ENCODE measurements around the gene MID1. TPM values are rescaled to one million over a fixed set of nuclear protein-coding genes. Genes with fewer than 3 reads are reported as not detected.
A peak's percentile ranks its signal among the peaks of the same experiment; 100 is the strongest.
"Not testable (repeated sequence)": the region's sequence is repeated elsewhere in the genome, so short reads cannot be mapped to it uniquely, and the experiment has no call there.

MID1 gene
- polyA plus RNA-seq, 2 of the 4 experiments (the other 2 are of a cell fraction), result 59.5 to 106 TPM

GRCh38 chrX:10597871-10598270 is 22.5 kb downstream of the MID1 start:
- FAIRE-seq (peak; percentile 94), DNase-seq (ENCODE audit: low read depth in 1 of 2, low spot score in 1 of 2) (peak in 1 of 2 experiments; percentile 67), ATAC-seq (peak; percentile 76 to 88; a peak in 5 of 6 replicates)
- H3K27ac ChIP-seq, result peak overlapping the region; percentile 67 to 82
- WGBS (ENCODE audit: missing lambda C conversion rate), result 93% methylated on average over 1 of the region's 1 CpG
- POLR2A ChIA-PET, result no interaction called here
- H3K4me2 ChIP-seq, result peak overlapping the region; percentile 19; the same call in 1 of the 3 replicates
- H3K4me3 ChIP-seq, result no peak overlapping the region
- no peaks in the 10 kb centered on the region for H3K9me3 ChIP-seq
- no peak for TF ChIP-seq MYC (IDR thresholded peaks at IDR 0.05; ENCODE audit: borderline replicate concordance, low read length)
- TF ChIP-seq EP300 (IDR thresholded peaks at IDR 0.05), result no peak
- TF ChIP-seq, protein P1, sequence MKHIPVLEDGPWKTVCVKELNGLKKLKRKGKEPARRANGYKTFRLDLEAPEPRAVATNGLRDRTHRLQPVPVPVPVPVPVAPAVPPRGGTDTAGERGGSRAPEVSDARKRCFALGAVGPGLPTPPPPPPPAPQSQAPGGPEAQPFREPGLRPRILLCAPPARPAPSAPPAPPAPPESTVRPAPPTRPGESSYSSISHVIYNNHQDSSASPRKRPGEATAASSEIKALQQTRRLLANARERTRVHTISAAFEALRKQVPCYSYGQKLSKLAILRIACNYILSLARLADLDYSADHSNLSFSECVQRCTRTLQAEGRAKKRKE (CRISPR knock-in tag; IDR thresholded peaks at IDR 0.05; ENCODE audit: low read depth), result no peak
- peak; percentile 58 for TF ChIP-seq SMC3 (IDR thresholded peaks at IDR 0.05)
- no peak for TF ChIP-seq GATA3 (IDR thresholded peaks at IDR 0.05; ENCODE audit: borderline replicate concordance)
- peak; percentile 57 to 63 for TF ChIP-seq RAD21 (conservative IDR thresholded peaks at IDR 0.05 in 1 of 2, IDR thresholded peaks at IDR 0.05 in 1 of 2)
- no peak for TF ChIP-seq SREBF2 (IDR thresholded peaks at IDR 0.05)
- TF ChIP-seq ESRRA (IDR thresholded peaks at IDR 0.05; ENCODE audit: borderline replicate concordance, low read length), result no peak
- no peak for TF ChIP-seq EHMT2 (IDR thresholded peaks at IDR 0.05; ENCODE audit: low read depth)
- TF ChIP-seq, protein P2, sequence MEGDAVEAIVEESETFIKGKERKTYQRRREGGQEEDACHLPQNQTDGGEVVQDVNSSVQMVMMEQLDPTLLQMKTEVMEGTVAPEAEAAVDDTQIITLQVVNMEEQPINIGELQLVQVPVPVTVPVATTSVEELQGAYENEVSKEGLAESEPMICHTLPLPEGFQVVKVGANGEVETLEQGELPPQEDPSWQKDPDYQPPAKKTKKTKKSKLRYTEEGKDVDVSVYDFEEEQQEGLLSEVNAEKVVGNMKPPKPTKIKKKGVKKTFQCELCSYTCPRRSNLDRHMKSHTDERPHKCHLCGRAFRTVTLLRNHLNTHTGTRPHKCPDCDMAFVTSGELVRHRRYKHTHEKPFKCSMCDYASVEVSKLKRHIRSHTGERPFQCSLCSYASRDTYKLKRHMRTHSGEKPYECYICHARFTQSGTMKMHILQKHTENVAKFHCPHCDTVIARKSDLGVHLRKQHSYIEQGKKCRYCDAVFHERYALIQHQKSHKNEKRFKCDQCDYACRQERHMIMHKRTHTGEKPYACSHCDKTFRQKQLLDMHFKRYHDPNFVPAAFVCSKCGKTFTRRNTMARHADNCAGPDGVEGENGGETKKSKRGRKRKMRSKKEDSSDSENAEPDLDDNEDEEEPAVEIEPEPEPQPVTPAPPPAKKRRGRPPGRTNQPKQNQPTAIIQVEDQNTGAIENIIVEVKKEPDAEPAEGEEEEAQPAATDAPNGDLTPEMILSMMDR (IDR thresholded peaks at IDR 0.05), result peak; percentile 49; the same call in 2 of the 3 replicates
- TF ChIP-seq ZFP36 (IDR thresholded peaks at IDR 0.05; ENCODE audit: borderline replicate concordance, partially characterized antibody), result no peak
- no peak for TF ChIP-seq CBX8 (IDR thresholded peaks at IDR 0.05)
- CTCF ChIA-PET, result interaction anchor here (0.6 to 3.3 kb wide), 17 partner anchors 9 to 604 kb away, joined by 3 to 14 read pairs (median 4); no protein-coding TSS in a partner anchor
- peaks cover 74% of the 10 kb centered on the region for H3K4me1 ChIP-seq

DNA sequence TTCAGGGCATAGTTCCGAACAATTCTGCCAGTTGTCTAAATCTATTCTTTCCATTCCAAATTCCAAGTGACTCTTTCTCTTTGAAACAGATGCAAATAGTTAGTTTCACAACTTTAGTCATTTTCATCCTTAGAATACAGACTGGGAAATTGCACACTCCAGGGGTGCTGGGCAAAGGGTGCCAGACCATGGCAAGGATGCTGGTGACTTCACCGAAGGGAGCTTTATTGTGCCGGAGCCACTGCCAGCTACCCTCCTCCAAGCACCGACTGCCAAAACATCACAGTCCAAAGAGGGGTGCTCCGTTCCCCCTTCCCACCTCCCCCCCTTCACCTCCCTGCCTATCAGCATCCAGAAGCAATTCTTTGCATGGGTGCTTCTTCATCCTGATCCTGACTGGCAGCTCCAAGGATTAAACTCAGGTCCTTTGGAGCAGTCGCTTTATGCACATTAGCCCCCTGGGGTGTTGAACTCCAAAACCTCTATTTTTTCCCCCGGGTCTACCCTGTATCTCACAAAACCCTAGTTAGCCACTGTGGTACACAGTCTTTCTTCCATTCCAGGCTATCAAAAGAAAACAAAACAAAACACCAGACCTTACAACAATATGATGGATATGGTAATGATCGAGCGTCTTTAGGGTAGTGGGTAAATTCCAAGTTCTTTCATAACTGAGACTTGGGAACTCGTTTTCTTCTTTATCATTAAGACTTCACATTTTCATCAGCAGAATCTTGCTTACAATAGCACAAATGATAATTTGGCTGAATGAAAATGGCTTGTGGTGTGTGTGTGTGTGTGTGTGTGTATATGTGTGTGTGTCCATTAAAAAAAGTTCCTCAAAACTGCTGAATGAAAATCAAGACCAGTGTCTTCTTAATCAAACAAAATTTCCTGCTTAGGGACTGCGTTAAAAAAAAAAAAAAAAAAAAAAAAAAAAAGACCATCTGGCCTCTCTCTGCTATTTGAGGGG is 28.7 kb downstream of the MID1 start:
- FAIRE-seq (no peak), ATAC-seq (peak in 1 of 2 experiments; percentile 60; a peak in 3 of 6 replicates), DNase-seq (ENCODE audit: low read depth in 1 of 2, low spot score in 1 of 2) (no peak)
- POLR2A ChIA-PET, result interaction anchor here (0.6 kb wide), 1 partner anchor 12 kb away, joined by 3 read pairs; no protein-coding TSS in a partner anchor
- Histone ChIP-seq H3K27ac (peak overlapping the region; percentile 59 to 81), H3K4me2 (peak overlapping the region; percentile 59), H3K4me3 (no peak overlapping the region), H3K9me3 (no peaks in the 10 kb centered on the region), H3K4me1 (peaks cover 63% of the 10 kb centered on the region)
- 66% methylated on average over 11 of the region's 11 CpGs for WGBS (ENCODE audit: missing lambda C conversion rate)
- TF ChIP-seq HES2 (IDR thresholded peaks at IDR 0.05), result no peak
- TF ChIP-seq E2F6 (IDR thresholded peaks at IDR 0.05; ENCODE audit: borderline replicate concordance, low read depth), result no peak
- TF ChIP-seq HOXA7 (CRISPR knock-in tag; IDR thresholded peaks at IDR 0.05), result no peak
- TF ChIP-seq MAFK (IDR thresholded peaks at IDR 0.05; ENCODE audit: partially characterized antibody), result no peak
- no peak for TF ChIP-seq HMGXB4 (CRISPR knock-in tag; IDR thresholded peaks at IDR 0.05; ENCODE audit: borderline replicate concordance)
- TF ChIP-seq HOXB5 (CRISPR knock-in tag; IDR thresholded peaks at IDR 0.05), result no peak
- TF ChIP-seq KDM1A (IDR thresholded peaks at IDR 0.05; ENCODE audit: low read depth), result no peak
- no peak for TF ChIP-seq CBX8 (IDR thresholded peaks at IDR 0.05)
- TF ChIP-seq, protein P3, sequence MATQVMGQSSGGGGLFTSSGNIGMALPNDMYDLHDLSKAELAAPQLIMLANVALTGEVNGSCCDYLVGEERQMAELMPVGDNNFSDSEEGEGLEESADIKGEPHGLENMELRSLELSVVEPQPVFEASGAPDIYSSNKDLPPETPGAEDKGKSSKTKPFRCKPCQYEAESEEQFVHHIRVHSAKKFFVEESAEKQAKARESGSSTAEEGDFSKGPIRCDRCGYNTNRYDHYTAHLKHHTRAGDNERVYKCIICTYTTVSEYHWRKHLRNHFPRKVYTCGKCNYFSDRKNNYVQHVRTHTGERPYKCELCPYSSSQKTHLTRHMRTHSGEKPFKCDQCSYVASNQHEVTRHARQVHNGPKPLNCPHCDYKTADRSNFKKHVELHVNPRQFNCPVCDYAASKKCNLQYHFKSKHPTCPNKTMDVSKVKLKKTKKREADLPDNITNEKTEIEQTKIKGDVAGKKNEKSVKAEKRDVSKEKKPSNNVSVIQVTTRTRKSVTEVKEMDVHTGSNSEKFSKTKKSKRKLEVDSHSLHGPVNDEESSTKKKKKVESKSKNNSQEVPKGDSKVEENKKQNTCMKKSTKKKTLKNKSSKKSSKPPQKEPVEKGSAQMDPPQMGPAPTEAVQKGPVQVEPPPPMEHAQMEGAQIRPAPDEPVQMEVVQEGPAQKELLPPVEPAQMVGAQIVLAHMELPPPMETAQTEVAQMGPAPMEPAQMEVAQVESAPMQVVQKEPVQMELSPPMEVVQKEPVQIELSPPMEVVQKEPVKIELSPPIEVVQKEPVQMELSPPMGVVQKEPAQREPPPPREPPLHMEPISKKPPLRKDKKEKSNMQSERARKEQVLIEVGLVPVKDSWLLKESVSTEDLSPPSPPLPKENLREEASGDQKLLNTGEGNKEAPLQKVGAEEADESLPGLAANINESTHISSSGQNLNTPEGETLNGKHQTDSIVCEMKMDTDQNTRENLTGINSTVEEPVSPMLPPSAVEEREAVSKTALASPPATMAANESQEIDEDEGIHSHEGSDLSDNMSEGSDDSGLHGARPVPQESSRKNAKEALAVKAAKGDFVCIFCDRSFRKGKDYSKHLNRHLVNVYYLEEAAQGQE (IDR thresholded peaks at IDR 0.05), result no peak
- TF ChIP-seq BHLHE40 (IDR thresholded peaks at IDR 0.05; ENCODE audit: low read depth, low read length), result no peak
- no peak for TF ChIP-seq POLR2AphosphoS2 (conservative IDR thresholded peaks at IDR 0.05; ENCODE audit: low read length)
- CTCF ChIA-PET, result interaction anchor here (0.6 to 1.4 kb wide), 3 partner anchors 402 to 1441 kb away, joined by 4 to 5 read pairs (median 4); no protein-coding TSS in a partner anchor

- DNase-seq (ENCODE audit: low read depth in 1 of 2, low spot score in 1 of 2); H3K4me3 ChIP-seq; POLR2A ChIA-PET; FAIRE-seq; H3K9me3 ChIP-seq; H3K4me2 ChIP-seq; ATAC-seq: not testable (repeated sequence)
- H3K4me1 ChIP-seq, result peaks cover 52% of the 10 kb centered on the region
- CTCF ChIA-PET, result interaction anchor here (1.0 kb wide), 1 partner anchor 46 kb away, joined by 3 read pairs; no protein-coding TSS in a partner anchor
- 95% methylated on average over 10 of the region's 10 CpGs for WGBS (ENCODE audit: missing lambda C conversion rate)
- peak overlapping the region in 1 of 2 experiments; percentile 77; a peak in 4 of 6 replicates for H3K27ac ChIP-seq
Observed at GRCh38 chrX:10589787-10590186, 30.6 kb downstream of the MID1 start.
